NCI-H82 treated with DMSO at 0.1 percent for 48 hours (cell line): ENCODE measurements around the gene RWDD4.

Experiments
- DNase-seq: peaks from one replicate; lab custom pipeline; 2025; ENCODE audit not compliant: unreplicated experiment; lab: John Stamatoyannopoulos, UW

Gene RWDD4

GRCh38 chr4:183601381-183601780 is 57.6 kb downstream of the RWDD4 start:
- DNase-seq: no peak

GRCh38 chr4:183600189-183600685 is 58.7 kb downstream of the RWDD4 start:
- DNase-seq: no peak

DNA sequence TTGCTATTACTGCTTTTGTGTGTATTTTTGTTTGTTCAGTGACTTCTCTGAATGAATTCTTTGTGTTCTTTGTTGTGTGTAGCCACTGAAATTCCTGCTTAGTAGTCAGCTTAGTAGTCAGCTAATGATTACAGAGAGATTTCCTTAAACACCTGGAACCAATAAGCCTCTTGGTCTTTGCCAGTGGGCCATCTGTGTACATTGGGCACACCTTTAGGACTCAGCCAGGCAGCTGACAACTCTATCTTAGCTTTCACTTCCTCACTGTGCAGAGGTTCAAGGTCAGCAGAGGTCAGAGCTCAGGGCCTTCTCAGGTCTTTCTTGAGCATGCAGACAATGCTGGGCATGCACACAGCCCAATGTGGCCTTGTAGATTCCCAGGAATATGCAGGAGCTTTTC is 59.3 kb downstream of the RWDD4 start:
- DNase-seq: no peak

DNA sequence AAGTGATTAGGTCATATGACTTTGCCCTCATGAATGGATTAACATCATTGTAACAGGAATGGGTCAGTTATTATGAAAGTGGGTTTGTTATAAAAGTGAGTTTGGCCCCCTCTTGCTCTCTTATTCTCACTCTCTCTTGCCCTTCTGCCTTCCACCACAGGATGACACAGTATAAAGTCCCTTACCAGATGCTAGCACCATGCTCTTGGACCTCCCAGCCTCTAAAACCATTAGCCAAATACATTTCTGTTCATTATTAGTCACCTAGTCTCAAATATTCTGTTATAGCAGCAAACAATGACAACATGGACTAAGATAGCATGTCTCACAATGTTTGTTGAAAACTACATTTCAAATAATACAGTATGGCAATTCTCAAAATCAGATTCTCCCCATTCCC is 59.7 kb downstream of the RWDD4 start:
- DNase-seq: no peak

GRCh38 chr4:183596067-183596757 is 62.8 kb downstream of the RWDD4 start:
- DNase-seq: no peak

- no peak for DNase-seq
These were observed 64.2 kb downstream of the RWDD4 start for GRCh38 chr4:183594823-183595222.

DNA sequence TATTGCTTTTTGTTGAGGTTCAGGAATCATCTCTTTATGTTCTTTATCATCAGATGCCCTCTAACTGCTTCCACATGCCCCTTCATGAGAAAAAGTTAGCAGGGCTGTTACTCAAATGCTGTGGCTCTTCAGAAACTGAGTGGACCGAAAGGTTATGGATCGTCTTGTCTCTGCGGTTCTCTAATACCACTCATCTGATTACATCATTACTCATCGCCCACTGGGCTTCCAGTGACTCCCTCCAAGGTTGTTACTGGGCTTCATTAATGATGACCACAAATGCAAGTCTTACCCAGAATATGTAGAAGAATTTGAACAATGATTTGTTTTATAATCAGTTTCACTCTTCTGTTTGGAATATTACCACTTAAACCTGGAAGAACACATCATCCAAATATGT is 67.7 kb downstream of the RWDD4 start:
- DNase-seq: no peak
